ENCODE measurements around the gene DCANP1. TPM values are rescaled to one million over a fixed set of nuclear protein-coding genes. Genes with fewer than 3 reads are reported as not detected.

The DCANP1 gene
- total and polyA plus RNA-seq, 2 of the 13 experiments (the other 11 are each of a cell fraction or from before 2014, with no cell fraction given): not detected

DNA sequence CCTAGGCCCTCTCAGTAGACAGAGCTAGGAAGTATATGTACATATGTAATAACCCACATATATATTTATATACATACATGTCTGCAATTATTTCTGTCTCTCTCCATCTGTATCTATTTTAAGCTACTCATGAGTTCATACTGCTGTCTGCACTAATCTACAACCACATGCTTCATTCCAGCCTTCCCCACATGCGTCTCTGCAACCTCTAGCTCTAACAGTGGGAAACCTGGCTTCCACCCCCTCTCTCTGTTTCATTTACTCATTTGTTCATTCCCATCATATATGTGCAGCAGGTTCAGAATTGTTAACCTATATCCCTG is 23.3 kb downstream of the DCANP1 start:
- no peak for TF ChIP-seq ASH2L (IDR thresholded peaks at IDR 0.05; ENCODE audit: insufficient read length, low read depth, low read length)
- no peak for TF ChIP-seq BCL6 (CRISPR knock-in tag; IDR thresholded peaks at IDR 0.05)
- no peak for TF ChIP-seq ZFYVE20 (CRISPR knock-in tag; IDR thresholded peaks at IDR 0.05; ENCODE audit: borderline replicate concordance, low read depth)
- no peak for TF ChIP-seq NR2C2 (CRISPR knock-in tag; IDR thresholded peaks at IDR 0.05; ENCODE audit: borderline replicate concordance)
- TF ChIP-seq, protein P1, sequence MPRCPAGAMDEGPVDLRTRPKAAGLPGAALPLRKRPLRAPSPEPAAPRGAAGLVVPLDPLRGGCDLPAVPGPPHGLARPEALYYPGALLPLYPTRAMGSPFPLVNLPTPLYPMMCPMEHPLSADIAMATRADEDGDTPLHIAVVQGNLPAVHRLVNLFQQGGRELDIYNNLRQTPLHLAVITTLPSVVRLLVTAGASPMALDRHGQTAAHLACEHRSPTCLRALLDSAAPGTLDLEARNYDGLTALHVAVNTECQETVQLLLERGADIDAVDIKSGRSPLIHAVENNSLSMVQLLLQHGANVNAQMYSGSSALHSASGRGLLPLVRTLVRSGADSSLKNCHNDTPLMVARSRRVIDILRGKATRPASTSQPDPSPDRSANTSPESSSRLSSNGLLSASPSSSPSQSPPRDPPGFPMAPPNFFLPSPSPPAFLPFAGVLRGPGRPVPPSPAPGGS (CRISPR knock-in tag; IDR thresholded peaks at IDR 0.05): no peak
- TF ChIP-seq AGO1 (IDR thresholded peaks at IDR 0.05; ENCODE audit: low read depth, low read length, poor library complexity, severe bottlenecking): no peak
- TF ChIP-seq SAFB2 (CRISPR knock-in tag; IDR thresholded peaks at IDR 0.05; ENCODE audit: borderline replicate concordance, low read depth): no peak
- TF ChIP-seq CC2D1A (CRISPR knock-in tag; IDR thresholded peaks at IDR 0.05): no peak
- TF ChIP-seq, protein P2, sequence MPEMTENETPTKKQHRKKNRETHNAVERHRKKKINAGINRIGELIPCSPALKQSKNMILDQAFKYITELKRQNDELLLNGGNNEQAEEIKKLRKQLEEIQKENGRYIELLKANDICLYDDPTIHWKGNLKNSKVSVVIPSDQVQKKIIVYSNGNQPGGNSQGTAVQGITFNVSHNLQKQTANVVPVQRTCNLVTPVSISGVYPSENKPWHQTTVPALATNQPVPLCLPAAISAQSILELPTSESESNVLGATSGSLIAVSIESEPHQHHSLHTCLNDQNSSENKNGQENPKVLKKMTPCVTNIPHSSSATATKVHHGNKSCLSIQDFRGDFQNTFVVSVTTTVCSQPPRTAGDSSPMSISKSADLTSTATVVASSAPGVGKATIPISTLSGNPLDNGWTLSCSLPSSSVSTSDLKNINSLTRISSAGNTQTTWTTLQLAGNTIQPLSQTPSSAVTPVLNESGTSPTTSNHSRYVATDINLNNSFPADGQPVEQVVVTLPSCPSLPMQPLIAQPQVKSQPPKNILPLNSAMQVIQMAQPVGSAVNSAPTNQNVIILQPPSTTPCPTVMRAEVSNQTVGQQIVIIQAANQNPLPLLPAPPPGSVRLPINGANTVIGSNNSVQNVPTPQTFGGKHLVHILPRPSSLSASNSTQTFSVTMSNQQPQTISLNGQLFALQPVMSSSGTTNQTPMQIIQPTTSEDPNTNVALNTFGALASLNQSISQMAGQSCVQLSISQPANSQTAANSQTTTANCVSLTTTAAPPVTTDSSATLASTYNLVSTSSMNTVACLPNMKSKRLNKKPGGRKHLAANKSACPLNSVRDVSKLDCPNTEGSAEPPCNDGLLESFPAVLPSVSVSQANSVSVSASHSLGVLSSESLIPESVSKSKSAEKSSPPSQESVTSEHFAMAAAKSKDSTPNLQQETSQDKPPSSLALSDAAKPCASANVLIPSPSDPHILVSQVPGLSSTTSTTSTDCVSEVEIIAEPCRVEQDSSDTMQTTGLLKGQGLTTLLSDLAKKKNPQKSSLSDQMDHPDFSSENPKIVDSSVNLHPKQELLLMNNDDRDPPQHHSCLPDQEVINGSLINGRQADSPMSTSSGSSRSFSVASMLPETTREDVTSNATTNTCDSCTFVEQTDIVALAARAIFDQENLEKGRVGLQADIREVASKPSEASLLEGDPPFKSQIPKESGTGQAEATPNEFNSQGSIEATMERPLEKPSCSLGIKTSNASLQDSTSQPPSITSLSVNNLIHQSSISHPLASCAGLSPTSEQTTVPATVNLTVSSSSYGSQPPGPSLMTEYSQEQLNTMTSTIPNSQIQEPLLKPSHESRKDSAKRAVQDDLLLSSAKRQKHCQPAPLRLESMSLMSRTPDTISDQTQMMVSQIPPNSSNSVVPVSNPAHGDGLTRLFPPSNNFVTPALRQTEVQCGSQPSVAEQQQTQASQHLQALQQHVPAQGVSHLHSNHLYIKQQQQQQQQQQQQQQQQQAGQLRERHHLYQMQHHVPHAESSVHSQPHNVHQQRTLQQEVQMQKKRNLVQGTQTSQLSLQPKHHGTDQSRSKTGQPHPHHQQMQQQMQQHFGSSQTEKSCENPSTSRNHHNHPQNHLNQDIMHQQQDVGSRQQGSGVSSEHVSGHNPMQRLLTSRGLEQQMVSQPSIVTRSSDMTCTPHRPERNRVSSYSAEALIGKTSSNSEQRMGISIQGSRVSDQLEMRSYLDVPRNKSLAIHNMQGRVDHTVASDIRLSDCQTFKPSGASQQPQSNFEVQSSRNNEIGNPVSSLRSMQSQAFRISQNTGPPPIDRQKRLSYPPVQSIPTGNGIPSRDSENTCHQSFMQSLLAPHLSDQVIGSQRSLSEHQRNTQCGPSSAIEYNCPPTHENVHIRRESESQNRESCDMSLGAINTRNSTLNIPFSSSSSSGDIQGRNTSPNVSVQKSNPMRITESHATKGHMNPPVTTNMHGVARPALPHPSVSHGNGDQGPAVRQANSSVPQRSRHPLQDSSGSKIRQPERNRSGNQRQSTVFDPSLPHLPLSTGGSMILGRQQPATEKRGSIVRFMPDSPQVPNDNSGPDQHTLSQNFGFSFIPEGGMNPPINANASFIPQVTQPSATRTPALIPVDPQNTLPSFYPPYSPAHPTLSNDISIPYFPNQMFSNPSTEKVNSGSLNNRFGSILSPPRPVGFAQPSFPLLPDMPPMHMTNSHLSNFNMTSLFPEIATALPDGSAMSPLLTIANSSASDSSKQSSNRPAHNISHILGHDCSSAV (CRISPR knock-in tag; IDR thresholded peaks at IDR 0.05; ENCODE audit: borderline replicate concordance): no peak
- no peak for TF ChIP-seq ZNF180 (CRISPR knock-in tag; IDR thresholded peaks at IDR 0.05; ENCODE audit: borderline replicate concordance, low read depth)
- TF ChIP-seq, protein P3, sequence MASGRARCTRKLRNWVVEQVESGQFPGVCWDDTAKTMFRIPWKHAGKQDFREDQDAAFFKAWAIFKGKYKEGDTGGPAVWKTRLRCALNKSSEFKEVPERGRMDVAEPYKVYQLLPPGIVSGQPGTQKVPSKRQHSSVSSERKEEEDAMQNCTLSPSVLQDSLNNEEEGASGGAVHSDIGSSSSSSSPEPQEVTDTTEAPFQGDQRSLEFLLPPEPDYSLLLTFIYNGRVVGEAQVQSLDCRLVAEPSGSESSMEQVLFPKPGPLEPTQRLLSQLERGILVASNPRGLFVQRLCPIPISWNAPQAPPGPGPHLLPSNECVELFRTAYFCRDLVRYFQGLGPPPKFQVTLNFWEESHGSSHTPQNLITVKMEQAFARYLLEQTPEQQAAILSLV (CRISPR knock-in tag; IDR thresholded peaks at IDR 0.05; ENCODE audit: borderline replicate concordance): no peak
- Histone ChIP-seq H3K9ac (ENCODE audit: insufficient read depth, low read depth, low read length) (no peak overlapping the region), H4K20me1 (ENCODE audit: insufficient read depth, low read length) (no peaks in the 10 kb centered on the region), H3K27me3 (ENCODE audit: control insufficient read depth in 1 of 2, insufficient read depth in 2 of 2, low read length in 2 of 2) (no peaks in the 10 kb centered on the region; a peak in 1 of 5 replicates), H3K27ac (ENCODE audit: extremely low read length, insufficient read depth, low read length) (no peak overlapping the region), H3K4me1 (ENCODE audit: insufficient read depth, low read length) (no peaks in the 10 kb centered on the region), H3K4me3 (replicated peaks in 1 of 3; ENCODE audit: insufficient read depth in 1 of 3, low read depth in 2 of 3, low read length in 3 of 3) (no peak overlapping the region), H3K36me3 (replicated peaks in 1 of 2; ENCODE audit: control insufficient read depth in 1 of 2, insufficient read depth in 2 of 2, low read length in 2 of 2) (no peaks in the 10 kb centered on the region), H2AFZ (ENCODE audit: low read length) (no peak overlapping the region), H3K4me2 (ENCODE audit: low read depth, low read length) (no peak overlapping the region), H3K9me3 (ENCODE audit: low read length) (peaks cover 4% of the 10 kb centered on the region; the same call in 1 of the 2 replicates), H3K79me2 (ENCODE audit: insufficient read depth, low read length) (no peaks in the 10 kb centered on the region)
- WGBS (ENCODE audit: low lambda C conversion rate): 86% methylated on average over 1 of the region's 1 CpG
- POLR2A ChIA-PET: no interaction called here
- FAIRE-seq (no peak), DNase-seq (ENCODE audit: low spot score) (no peak), ATAC-seq (no peak)
- CTCF ChIA-PET (ENCODE audit: low intra/inter-chr PET ratio, low total read pairs): no interaction called here
- intact Hi-C loops (cut with micrococcal nuclease; ENCODE audit: unreplicated experiment): no loop called here
- BruUV-seq (replicated peaks): no TSS peak
- in situ Hi-C loops (cut with HindIII; ENCODE audit: extremely low pct_ligation_motif_present, low pct_unique_long_range_greater_than_20kb): no loop called here

Measured in HepG2 (cell line).